Uterus (tissue), 4 donors: ENCODE results near the gene FETUB. TPM values are rescaled to one million over a fixed set of nuclear protein-coding genes. Genes with fewer than 3 reads are reported as not detected.

Experiments
- DNase-seq, 2 donors: peaks; one replicate each; pipeline ENCODE4 v3.0.0-alpha.2; 2019 to 2020
- H3K27ac ChIP-seq, 2 donors: fragments of 200-600 bp; sonication (generic); 1 replicate in 1 of 2; 2 replicates in 1 of 2; pipeline ENCODE4 v1.5.1; 2016 to 2018
- H3K27me3 ChIP-seq, 2 donors: fragments of 200-600 bp; sonication (generic); one replicate each; pipeline ENCODE4 v1.5.1; 2018 to 2019; ENCODE audit warnings: control low read depth in 1 of 2
- H3K36me3 ChIP-seq, 2 donors: fragments of 200-600 bp; sonication (generic); one replicate each; pipeline ENCODE4 v1.5.1; 2019; ENCODE audit warnings: control low read depth in 1 of 2
- H3K4me1 ChIP-seq, 2 donors: fragments of 200-600 bp; sonication (generic); one replicate each; pipeline ENCODE4 v1.5.1; 2018 to 2019; ENCODE audit warnings: control low read depth in 1 of 2
- H3K4me3 ChIP-seq, 2 donors: fragments of 200-600 bp; sonication (generic); 1 replicate in 1 of 2; 2 replicates in 1 of 2; pipeline ENCODE4 v1.5.1; 2018 to 2019; ENCODE audit warnings: mild to moderate bottlenecking in 1 of 2
- H3K9me3 ChIP-seq, 2 donors: fragments of 200-600 bp; sonication (generic); one replicate each; pipeline ENCODE4 v1.5.1; 2019; ENCODE audit warnings: control low read depth in 1 of 2
- CTCF ChIP-seq, 4 experiments: fragments of 200-600 bp in 2 of 4; fragments of 450-650 bp in 2 of 4; sonication (generic) in 2 of 4; IDR thresholded peaks; one replicate each; pipeline ENCODE4 v1.5.1; 2016 to 2019; ENCODE audit warnings: antibody characterized with exemption in 4 of 4, mild to moderate bottlenecking in 2 of 4, moderate library complexity in 1 of 4
- POLR2A ChIP-seq, 2 donors: fragments of 450-650 bp; IDR thresholded peaks; one replicate each; pipeline ENCODE4 v1.6.1; 2016; ENCODE audit warnings: antibody characterized with exemption in 2 of 2, mild to moderate bottlenecking in 1 of 2, moderate library complexity in 1 of 2
- intact Hi-C: fragments of 100-400 bp; cut with DNase I; formaldehyde crosslinking; loops from one replicate; pipeline ENCODE4 v1.15.1; 2023; ENCODE audit warnings: low total_unique reads
- total RNA-seq, 4 donors: library from RNA; depleted of rRNA in 3 of 4; stranded (reverse); fragments of >200 nt in 3 of 4; gene quantifications; one replicate each; pipeline versions ENCODE4 v1.1.0 to v1.2.4, GENCODE V29; 2014 to 2023
- donor health status: DM: yes; HTN: yes; CAD: no.

FETUB gene
- total RNA-seq, 4 donors from 2014 or later, result not detected

GRCh38 chr3:186618318-186618938 lies 21.8 kb upstream of the FETUB start:
- Histone ChIP-seq H3K9me3 (no peaks in the 10 kb centered on the region), H3K27ac (no peak overlapping the region), H3K27me3 (no peaks in the 10 kb centered on the region), H3K4me1 (no peaks in the 10 kb centered on the region), H3K4me3 (no peak overlapping the region), H3K36me3 (no peaks in the 10 kb centered on the region)
- TF ChIP-seq CTCF (IDR thresholded peaks at IDR 0.05) (no peak), POLR2A (IDR thresholded peaks at IDR 0.05) (no peak)
- intact Hi-C loops, result no loop called here
- DNase-seq, result no peak

- no peak for DNase-seq
- Histone ChIP-seq H3K9me3 (no peaks in the 10 kb centered on the region), H3K27ac (no peak overlapping the region), H3K4me3 (no peak overlapping the region), H3K4me1 (no peaks in the 10 kb centered on the region), H3K36me3 (no peaks in the 10 kb centered on the region), H3K27me3 (no peaks in the 10 kb centered on the region)
- intact Hi-C loops, result no loop called here
- TF ChIP-seq POLR2A (IDR thresholded peaks at IDR 0.05) (no peak), CTCF (IDR thresholded peaks at IDR 0.05) (no peak)
Observed at GRCh38 chr3:186619787-186620212, 20.4 kb upstream of the FETUB start.

- Histone ChIP-seq H3K4me1 (no peaks in the 10 kb centered on the region), H3K9me3 (no peaks in the 10 kb centered on the region), H3K4me3 (no peak overlapping the region), H3K36me3 (no peaks in the 10 kb centered on the region), H3K27me3 (no peaks in the 10 kb centered on the region), H3K27ac (no peak overlapping the region)
- intact Hi-C loops, result no loop called here
- TF ChIP-seq POLR2A (IDR thresholded peaks at IDR 0.05) (no peak), CTCF (IDR thresholded peaks at IDR 0.05) (no peak)
- DNase-seq, result no peak
Observed at GRCh38 chr3:186620213-186621092, 19.7 kb upstream of the FETUB start.

- TF ChIP-seq CTCF (IDR thresholded peaks at IDR 0.05), result no peak
- no peaks in the 10 kb centered on the region for H3K9me3 ChIP-seq
- H3K4me1 ChIP-seq, result no peaks in the 10 kb centered on the region
- no peaks in the 10 kb centered on the region for H3K27me3 ChIP-seq
- intact Hi-C loops, result no loop called here
- no peak overlapping the region for H3K4me3 ChIP-seq
- no peak overlapping the region for H3K27ac ChIP-seq
- no peak for DNase-seq
- H3K36me3 ChIP-seq, result no peaks in the 10 kb centered on the region
Observed at GRCh38 chr3:186621894-186622650, 18.1 kb upstream of the FETUB start.
